ENCODE results near the gene DNTT.

DNTT gene

DNA sequence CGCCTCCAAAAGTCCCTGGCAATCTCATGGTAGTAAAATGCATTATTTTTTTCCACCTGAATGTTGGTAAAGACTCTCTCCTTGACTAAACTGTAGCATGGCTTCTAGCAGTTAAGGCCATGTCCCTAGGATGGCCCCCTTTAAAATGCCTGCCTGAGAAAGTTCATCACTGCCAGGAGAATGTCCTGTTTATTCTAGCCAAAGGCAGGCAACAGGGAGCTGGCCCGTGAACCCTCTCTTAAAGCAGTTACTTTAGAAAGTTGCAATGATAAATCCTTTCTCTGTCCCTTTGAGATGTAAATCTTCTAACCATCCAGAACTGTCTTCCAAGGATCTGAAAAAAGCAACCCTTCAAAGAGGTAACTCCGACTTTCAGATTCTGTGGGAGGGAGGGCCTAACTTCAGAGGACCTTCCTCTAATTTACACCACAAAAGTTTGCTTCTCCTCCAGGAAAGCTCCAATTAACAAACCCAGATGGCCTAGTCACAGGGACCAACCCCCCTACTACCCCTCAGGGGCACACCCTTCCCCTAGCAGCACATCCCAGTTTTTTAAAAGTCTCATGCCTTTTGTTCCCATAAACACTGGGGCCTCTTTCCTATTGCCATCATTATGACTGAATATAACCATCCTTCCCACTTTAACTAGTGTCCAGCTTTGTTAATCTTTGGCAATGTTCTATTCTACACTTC is 5.5 kb downstream of the DNTT start:
- H3K9me3 ChIP-seq (ENCODE audit: control insufficient read depth in 2 of 2, low read length in 2 of 2) = no peaks in the 10 kb centered on the region
- peaks cover 8% of the 10 kb centered on the region for H3K4me1 ChIP-seq (ENCODE audit: control insufficient read depth, insufficient read depth, low read length)
- no peak overlapping the region for H3K9ac ChIP-seq (ENCODE audit: low read length in 2 of 2)
- H3K27ac ChIP-seq (ENCODE audit: low read length) = peak overlapping the region; percentile 53
- H3K36me3 ChIP-seq (ENCODE audit: control insufficient read depth in 2 of 2, insufficient read depth in 2 of 2, low read length in 2 of 2) = no peaks in the 10 kb centered on the region
- no peak overlapping the region for H3K4me3 ChIP-seq (ENCODE audit: low read length in 2 of 2)
- H3K27me3 ChIP-seq (ENCODE audit: control insufficient read depth in 1 of 2, insufficient read depth in 2 of 2, low read length in 2 of 2) = no peaks in the 10 kb centered on the region

GRCh38 chr10:96310321-96310669 is 6.1 kb downstream of the DNTT start:
- Histone ChIP-seq H3K27ac (ENCODE audit: low read length) (peak overlapping the region; percentile 53), H3K9me3 (ENCODE audit: control insufficient read depth in 2 of 2, low read length in 2 of 2) (no peaks in the 10 kb centered on the region), H3K4me3 (ENCODE audit: low read length in 2 of 2) (no peak overlapping the region), H3K27me3 (ENCODE audit: control insufficient read depth in 1 of 2, insufficient read depth in 2 of 2, low read length in 2 of 2) (no peaks in the 10 kb centered on the region), H3K9ac (ENCODE audit: low read length in 2 of 2) (no peak overlapping the region), H3K36me3 (ENCODE audit: control insufficient read depth in 2 of 2, insufficient read depth in 2 of 2, low read length in 2 of 2) (no peaks in the 10 kb centered on the region), H3K4me1 (ENCODE audit: control insufficient read depth, insufficient read depth, low read length) (peaks cover 8% of the 10 kb centered on the region)

- no peak overlapping the region for H3K9ac ChIP-seq (ENCODE audit: low read length in 2 of 2)
- peaks cover 8% of the 10 kb centered on the region for H3K4me1 ChIP-seq (ENCODE audit: control insufficient read depth, insufficient read depth, low read length)
These were observed 7.0 kb downstream of the DNTT start for GRCh38 chr10:96311180-96311715.

GRCh38 chr10:96313344-96313743 is 9.1 kb downstream of the DNTT start:
- peaks cover 0 to 2% of the 10 kb centered on the region in 2 donors for H3K27me3 ChIP-seq (ENCODE audit: control insufficient read depth in 1 of 2, insufficient read depth in 2 of 2, low read length in 2 of 2)
- H3K9ac ChIP-seq (ENCODE audit: low read length in 2 of 2) = no peak overlapping the region
- H3K27ac ChIP-seq (ENCODE audit: low read length) = no peak overlapping the region
- peaks cover 8% of the 10 kb centered on the region for H3K4me1 ChIP-seq (ENCODE audit: control insufficient read depth, insufficient read depth, low read length)
- no peaks in the 10 kb centered on the region for H3K36me3 ChIP-seq (ENCODE audit: control insufficient read depth in 2 of 2, insufficient read depth in 2 of 2, low read length in 2 of 2)
- no peak overlapping the region for H3K4me3 ChIP-seq (ENCODE audit: low read length in 2 of 2)
- no peaks in the 10 kb centered on the region for H3K9me3 ChIP-seq (ENCODE audit: control insufficient read depth in 2 of 2, low read length in 2 of 2)

More at GRCh38 chr10:96311180-96311715, 7.0 kb downstream of the DNTT start:
- no peaks in the 10 kb centered on the region for H3K9me3 ChIP-seq (ENCODE audit: control insufficient read depth in 2 of 2, low read length in 2 of 2)
- no peak overlapping the region for H3K4me3 ChIP-seq (ENCODE audit: low read length in 2 of 2)
- no peaks in the 10 kb centered on the region for H3K27me3 ChIP-seq (ENCODE audit: control insufficient read depth in 1 of 2, insufficient read depth in 2 of 2, low read length in 2 of 2)
- no peak overlapping the region for H3K27ac ChIP-seq (ENCODE audit: low read length)
- H3K36me3 ChIP-seq (ENCODE audit: control insufficient read depth in 2 of 2, insufficient read depth in 2 of 2, low read length in 2 of 2) = no peaks in the 10 kb centered on the region

- H3K36me3 ChIP-seq (ENCODE audit: control insufficient read depth in 2 of 2, insufficient read depth in 2 of 2, low read length in 2 of 2) = no peaks in the 10 kb centered on the region
- no peak overlapping the region for H3K4me3 ChIP-seq (ENCODE audit: low read length in 2 of 2)
- no peak overlapping the region for H3K27ac ChIP-seq (ENCODE audit: low read length)
- H3K4me1 ChIP-seq (ENCODE audit: control insufficient read depth, insufficient read depth, low read length) = no peaks in the 10 kb centered on the region
- H3K27me3 ChIP-seq (ENCODE audit: control insufficient read depth in 1 of 2, insufficient read depth in 2 of 2, low read length in 2 of 2) = peaks cover 0 to 2% of the 10 kb centered on the region in 2 donors
- H3K9me3 ChIP-seq (ENCODE audit: control insufficient read depth in 2 of 2, low read length in 2 of 2) = no peaks in the 10 kb centered on the region
- no peak overlapping the region for H3K9ac ChIP-seq (ENCODE audit: low read length in 2 of 2)
These were observed 13.0 kb downstream of the DNTT start for GRCh38 chr10:96317067-96317833.

DNA sequence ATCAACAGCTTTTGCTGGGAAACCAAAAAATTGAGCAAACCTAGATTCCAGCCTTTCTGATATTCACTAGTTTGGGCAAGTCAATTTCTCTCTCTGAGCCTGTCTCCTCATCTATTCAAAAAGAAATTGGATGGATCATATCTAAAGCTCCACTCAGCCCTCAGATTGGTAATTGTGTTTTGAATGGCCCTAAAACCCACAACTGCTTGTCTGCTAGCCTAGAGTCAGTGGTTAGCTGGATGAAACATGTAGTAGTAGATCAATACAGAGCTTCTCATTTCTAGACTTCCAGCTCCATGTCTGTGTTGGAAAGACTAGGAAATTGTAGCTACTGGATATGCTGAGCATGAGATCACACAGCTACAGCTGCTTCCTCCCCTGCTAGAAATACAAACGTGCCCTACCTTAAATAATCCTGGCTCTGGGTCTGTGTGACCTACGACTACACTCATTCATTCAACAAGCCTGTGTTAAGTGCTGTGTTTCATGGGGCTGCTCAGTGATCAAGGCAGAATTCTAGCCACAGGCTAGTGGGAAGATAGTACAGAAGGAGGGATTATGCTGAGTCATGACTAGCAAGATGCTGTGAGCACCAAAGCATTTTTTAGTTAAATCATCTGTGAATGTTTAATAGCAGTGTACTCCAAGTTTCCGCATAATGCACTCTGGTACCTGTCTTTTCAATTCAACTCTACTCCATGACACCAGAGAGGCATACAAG is 15.7 kb downstream of the DNTT start:
- H3K27me3 ChIP-seq (ENCODE audit: control insufficient read depth in 1 of 2, insufficient read depth in 2 of 2, low read length in 2 of 2) = peaks cover 0 to 8% of the 10 kb centered on the region in 2 donors
- H3K9me3 ChIP-seq (ENCODE audit: control insufficient read depth in 2 of 2, low read length in 2 of 2) = no peaks in the 10 kb centered on the region
- H3K4me3 ChIP-seq (ENCODE audit: low read length in 2 of 2) = no peak overlapping the region
- no peak overlapping the region for H3K27ac ChIP-seq (ENCODE audit: low read length)
- H3K4me1 ChIP-seq (ENCODE audit: control insufficient read depth, insufficient read depth, low read length) = no peaks in the 10 kb centered on the region
- no peaks in the 10 kb centered on the region for H3K36me3 ChIP-seq (ENCODE audit: control insufficient read depth in 2 of 2, insufficient read depth in 2 of 2, low read length in 2 of 2)
- H3K9ac ChIP-seq (ENCODE audit: low read length in 2 of 2) = no peak overlapping the region

- no peaks in the 10 kb centered on the region for H3K9me3 ChIP-seq (ENCODE audit: control insufficient read depth in 2 of 2, low read length in 2 of 2)
- H3K9ac ChIP-seq (ENCODE audit: low read length in 2 of 2) = no peak overlapping the region
- no peaks in the 10 kb centered on the region for H3K4me1 ChIP-seq (ENCODE audit: control insufficient read depth, insufficient read depth, low read length)
- H3K27me3 ChIP-seq (ENCODE audit: control insufficient read depth in 1 of 2, insufficient read depth in 2 of 2, low read length in 2 of 2) = peaks cover 0 to 8% of the 10 kb centered on the region in 2 donors
- no peaks in the 10 kb centered on the region for H3K36me3 ChIP-seq (ENCODE audit: control insufficient read depth in 2 of 2, insufficient read depth in 2 of 2, low read length in 2 of 2)
- H3K27ac ChIP-seq (ENCODE audit: low read length) = no peak overlapping the region
- H3K4me3 ChIP-seq (ENCODE audit: low read length in 2 of 2) = no peak overlapping the region
These were observed 17.6 kb downstream of the DNTT start for GRCh38 chr10:96321822-96322221.

DNA sequence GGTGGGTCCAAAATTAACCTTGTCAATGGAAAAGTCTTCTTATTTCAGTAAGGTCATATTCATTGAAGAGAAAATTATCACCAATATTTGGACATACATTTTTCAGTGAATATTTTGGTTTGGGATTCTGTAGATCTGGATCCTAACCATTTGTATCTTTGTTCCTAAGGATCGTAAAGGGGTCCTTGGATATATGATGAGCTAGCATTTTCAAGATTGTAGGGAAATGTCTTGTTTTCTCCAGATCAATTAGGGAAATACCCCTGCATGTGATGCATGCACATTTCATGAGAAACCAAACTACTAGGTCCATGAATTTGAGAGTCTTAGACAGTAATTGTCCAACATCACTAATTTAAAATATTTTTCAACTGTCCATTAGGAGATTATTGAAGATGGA is 18.0 kb downstream of the DNTT start:
- Histone ChIP-seq H3K36me3 (ENCODE audit: control insufficient read depth in 2 of 2, insufficient read depth in 2 of 2, low read length in 2 of 2) (no peaks in the 10 kb centered on the region), H3K9me3 (ENCODE audit: control insufficient read depth in 2 of 2, low read length in 2 of 2) (no peaks in the 10 kb centered on the region), H3K9ac (ENCODE audit: low read length in 2 of 2) (no peak overlapping the region), H3K4me3 (ENCODE audit: low read length in 2 of 2) (no peak overlapping the region), H3K4me1 (ENCODE audit: control insufficient read depth, insufficient read depth, low read length) (no peaks in the 10 kb centered on the region), H3K27me3 (ENCODE audit: control insufficient read depth in 1 of 2, insufficient read depth in 2 of 2, low read length in 2 of 2) (peaks cover 0 to 9% of the 10 kb centered on the region in 2 donors), H3K27ac (ENCODE audit: low read length) (no peak overlapping the region)

DNA sequence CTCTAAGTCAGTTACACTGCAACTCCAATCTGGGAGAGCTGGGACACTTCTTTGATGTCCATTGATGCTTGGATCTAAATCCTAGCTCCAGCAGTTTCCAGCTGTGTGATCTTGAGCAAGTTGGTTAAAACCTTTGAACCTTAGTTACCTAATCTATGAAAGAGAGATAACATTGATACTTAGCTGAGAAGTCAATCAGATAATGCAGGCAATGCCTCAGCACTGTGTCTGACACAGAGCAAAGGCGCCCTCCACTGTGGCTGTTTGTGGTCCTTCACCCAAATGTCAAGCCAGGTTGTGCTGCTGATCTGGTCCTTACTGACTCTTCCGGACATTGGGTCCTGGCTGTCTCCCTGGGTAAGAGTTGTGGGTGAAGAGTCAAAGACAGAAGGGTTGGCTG is 20.2 kb downstream of the DNTT start:
- Histone ChIP-seq H3K4me3 (ENCODE audit: low read length in 2 of 2) (no peak overlapping the region), H3K9me3 (ENCODE audit: control insufficient read depth in 2 of 2, low read length in 2 of 2) (no peaks in the 10 kb centered on the region), H3K27ac (ENCODE audit: low read length) (no peak overlapping the region), H3K9ac (ENCODE audit: low read length in 2 of 2) (no peak overlapping the region), H3K4me1 (ENCODE audit: control insufficient read depth, insufficient read depth, low read length) (no peaks in the 10 kb centered on the region), H3K36me3 (ENCODE audit: control insufficient read depth in 2 of 2, insufficient read depth in 2 of 2, low read length in 2 of 2) (no peaks in the 10 kb centered on the region), H3K27me3 (ENCODE audit: control insufficient read depth in 1 of 2, insufficient read depth in 2 of 2, low read length in 2 of 2) (peaks cover 0 to 11% of the 10 kb centered on the region in 2 donors)

GRCh38 chr10:96325719-96326373 is 21.6 kb downstream of the DNTT start:
- no peaks in the 10 kb centered on the region for H3K9me3 ChIP-seq (ENCODE audit: control insufficient read depth in 2 of 2, low read length in 2 of 2)
- no peaks in the 10 kb centered on the region for H3K36me3 ChIP-seq (ENCODE audit: control insufficient read depth in 2 of 2, insufficient read depth in 2 of 2, low read length in 2 of 2)
- H3K27me3 ChIP-seq (ENCODE audit: control insufficient read depth in 1 of 2, insufficient read depth in 2 of 2, low read length in 2 of 2) = peaks cover 0 to 11% of the 10 kb centered on the region in 2 donors
- H3K27ac ChIP-seq (ENCODE audit: low read length) = no peak overlapping the region
- no peak overlapping the region for H3K4me3 ChIP-seq (ENCODE audit: low read length in 2 of 2)
- H3K4me1 ChIP-seq (ENCODE audit: control insufficient read depth, insufficient read depth, low read length) = no peaks in the 10 kb centered on the region
- H3K9ac ChIP-seq (ENCODE audit: low read length in 2 of 2) = no peak overlapping the region

Measured in stomach smooth muscle (tissue), 2 donors.